ENCODE measurements around the gene PPP1R3G.
"Not testable (repeated sequence)": the region's sequence is repeated elsewhere in the genome, so short reads cannot be mapped to it uniquely, and the experiment has no call there.

DNA sequence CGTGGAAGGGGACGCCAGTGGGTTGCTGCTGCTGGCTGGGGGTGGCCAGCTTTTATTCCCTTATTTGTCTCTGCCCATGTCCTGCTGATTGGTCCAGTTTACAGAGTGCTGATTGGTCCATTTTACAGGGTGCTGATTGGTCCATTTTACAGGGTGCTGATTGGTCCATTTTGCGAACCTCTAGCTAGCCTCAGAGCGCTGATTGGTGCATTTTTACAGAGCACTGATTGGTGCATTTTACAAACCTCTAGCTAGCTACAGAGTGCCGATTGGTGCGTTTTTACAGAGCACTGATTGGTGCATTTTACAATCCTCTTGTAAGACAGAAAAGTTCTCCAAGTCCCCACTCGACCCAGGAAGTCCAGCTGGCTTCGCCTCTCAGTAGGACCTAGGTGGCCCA is 35.4 kb downstream of the PPP1R3G start:
- TF ChIP-seq POLR2A, EP300 (IDR thresholded peaks at IDR 0.05): not testable (repeated sequence)
- TF ChIP-seq, protein P1, sequence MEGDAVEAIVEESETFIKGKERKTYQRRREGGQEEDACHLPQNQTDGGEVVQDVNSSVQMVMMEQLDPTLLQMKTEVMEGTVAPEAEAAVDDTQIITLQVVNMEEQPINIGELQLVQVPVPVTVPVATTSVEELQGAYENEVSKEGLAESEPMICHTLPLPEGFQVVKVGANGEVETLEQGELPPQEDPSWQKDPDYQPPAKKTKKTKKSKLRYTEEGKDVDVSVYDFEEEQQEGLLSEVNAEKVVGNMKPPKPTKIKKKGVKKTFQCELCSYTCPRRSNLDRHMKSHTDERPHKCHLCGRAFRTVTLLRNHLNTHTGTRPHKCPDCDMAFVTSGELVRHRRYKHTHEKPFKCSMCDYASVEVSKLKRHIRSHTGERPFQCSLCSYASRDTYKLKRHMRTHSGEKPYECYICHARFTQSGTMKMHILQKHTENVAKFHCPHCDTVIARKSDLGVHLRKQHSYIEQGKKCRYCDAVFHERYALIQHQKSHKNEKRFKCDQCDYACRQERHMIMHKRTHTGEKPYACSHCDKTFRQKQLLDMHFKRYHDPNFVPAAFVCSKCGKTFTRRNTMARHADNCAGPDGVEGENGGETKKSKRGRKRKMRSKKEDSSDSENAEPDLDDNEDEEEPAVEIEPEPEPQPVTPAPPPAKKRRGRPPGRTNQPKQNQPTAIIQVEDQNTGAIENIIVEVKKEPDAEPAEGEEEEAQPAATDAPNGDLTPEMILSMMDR (IDR thresholded peaks at IDR 0.05): not testable (repeated sequence)

Data from ovary (tissue), 3 donors.